Subcutaneous adipose tissue (tissue), 4 donors: Measurements from ENCODE around the gene ATP6V1B1. TPM values are rescaled to one million over a fixed set of nuclear protein-coding genes. Genes with fewer than 3 reads are reported as not detected.

ENCODE experiments used
- CTCF ChIP-seq: fragments of 450-650 bp; IDR thresholded peaks from one replicate; pipeline ENCODE4 v1.5.1; 2016; ENCODE audit warnings: low read depth, mild to moderate bottlenecking, control low read depth, antibody characterized with exemption, moderate library complexity
- total RNA-seq, 4 donors: library from RNA; depleted of rRNA; stranded (reverse); fragments of >200 nt; gene quantifications; one replicate each; pipeline ENCODE4 v1.1.0, GENCODE V29; 2016

The ATP6V1B1 gene
- total RNA-seq, 4 donors from 2014 or later, result not detected

DNA sequence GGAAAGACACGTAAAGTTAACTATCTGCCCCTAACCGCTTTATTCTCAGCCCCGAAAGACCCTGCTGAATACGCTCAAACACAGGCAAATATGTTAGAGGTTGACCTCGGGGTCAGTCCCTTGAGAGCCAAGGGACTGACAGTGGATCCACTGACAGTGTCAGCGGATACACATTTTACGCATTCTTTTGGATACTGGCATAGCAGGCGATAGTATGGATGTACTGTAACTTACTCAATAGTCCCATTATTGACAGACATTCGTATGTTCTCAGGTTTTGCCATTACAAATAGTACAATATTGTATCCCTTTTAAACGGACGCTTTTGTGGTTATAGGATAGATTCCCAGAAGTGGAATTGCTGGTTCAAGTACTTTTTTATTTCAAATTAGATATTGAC lies 13.4 kb downstream of the ATP6V1B1 start:
- TF ChIP-seq CTCF, result no peak

- no peak for TF ChIP-seq CTCF
Observed at GRCh38 chr2:70954886-70955285, 19.2 kb downstream of the ATP6V1B1 start.

- TF ChIP-seq CTCF, result no peak
Observed at GRCh38 chr2:70956141-70956540, 20.4 kb downstream of the ATP6V1B1 start.

DNA sequence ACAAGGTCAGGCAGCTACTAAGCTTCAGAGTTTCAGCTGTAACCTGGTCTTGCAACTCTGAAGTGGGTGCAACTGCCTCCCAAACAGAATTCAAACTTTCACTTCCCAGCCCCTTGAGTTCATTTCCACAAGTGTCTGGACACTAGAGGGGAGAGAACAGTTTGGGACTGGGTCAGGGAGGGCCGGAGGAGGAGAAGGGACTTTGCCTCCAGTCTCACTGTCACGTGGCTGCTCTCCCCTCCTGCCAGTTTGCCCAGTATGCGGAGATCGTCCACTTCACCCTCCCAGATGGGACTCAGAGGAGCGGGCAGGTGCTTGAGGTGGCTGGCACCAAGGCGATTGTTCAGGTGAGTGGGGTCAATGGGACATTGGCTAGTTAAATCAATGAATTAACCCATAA lies 22.1 kb downstream of the ATP6V1B1 start:
- no peak for TF ChIP-seq CTCF

DNA sequence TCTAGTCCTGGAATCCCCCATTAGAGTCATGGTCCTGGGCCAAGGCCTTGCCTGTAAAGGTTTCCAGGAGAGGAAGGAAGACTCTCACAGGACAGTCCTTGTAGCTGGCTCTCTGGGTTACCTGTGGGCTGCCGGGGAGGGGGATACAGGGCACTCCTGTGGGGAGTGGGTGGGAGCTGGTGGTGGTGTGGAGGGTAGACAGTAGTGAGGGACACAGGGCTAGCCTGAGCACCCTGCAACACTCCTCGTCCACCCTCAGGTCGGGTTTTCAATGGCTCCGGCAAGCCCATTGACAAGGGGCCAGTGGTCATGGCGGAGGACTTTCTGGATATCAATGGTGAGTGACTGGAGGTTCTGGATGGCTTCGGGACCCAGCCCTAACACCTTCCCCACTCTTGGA lies 23.1 kb downstream of the ATP6V1B1 start:
- no peak for TF ChIP-seq CTCF

DNA sequence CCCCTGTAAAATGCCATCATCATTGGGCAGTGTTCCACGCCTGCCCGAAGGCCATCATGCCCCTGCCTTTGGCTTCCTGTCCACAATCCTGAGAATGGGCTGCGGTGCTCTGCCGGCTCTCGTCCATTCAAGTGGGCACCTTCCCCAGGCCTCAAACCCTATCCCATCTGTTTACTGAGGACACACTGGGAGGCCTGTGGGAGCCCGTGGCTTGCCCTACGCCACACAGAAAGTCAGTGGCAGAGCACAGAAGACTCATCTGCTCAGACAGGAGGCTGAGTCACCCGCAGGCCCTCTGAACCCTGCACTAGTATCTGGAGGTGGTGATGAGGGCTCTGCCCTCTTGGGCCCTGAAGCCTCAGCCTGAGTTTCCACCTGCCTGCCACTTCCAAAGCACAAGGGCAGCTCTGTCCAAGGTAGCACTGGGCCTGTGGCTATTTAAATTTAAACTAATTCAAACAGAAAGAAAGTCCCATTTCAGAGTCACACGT lies 23.6 kb downstream of the ATP6V1B1 start:
- TF ChIP-seq CTCF, result no peak

DNA sequence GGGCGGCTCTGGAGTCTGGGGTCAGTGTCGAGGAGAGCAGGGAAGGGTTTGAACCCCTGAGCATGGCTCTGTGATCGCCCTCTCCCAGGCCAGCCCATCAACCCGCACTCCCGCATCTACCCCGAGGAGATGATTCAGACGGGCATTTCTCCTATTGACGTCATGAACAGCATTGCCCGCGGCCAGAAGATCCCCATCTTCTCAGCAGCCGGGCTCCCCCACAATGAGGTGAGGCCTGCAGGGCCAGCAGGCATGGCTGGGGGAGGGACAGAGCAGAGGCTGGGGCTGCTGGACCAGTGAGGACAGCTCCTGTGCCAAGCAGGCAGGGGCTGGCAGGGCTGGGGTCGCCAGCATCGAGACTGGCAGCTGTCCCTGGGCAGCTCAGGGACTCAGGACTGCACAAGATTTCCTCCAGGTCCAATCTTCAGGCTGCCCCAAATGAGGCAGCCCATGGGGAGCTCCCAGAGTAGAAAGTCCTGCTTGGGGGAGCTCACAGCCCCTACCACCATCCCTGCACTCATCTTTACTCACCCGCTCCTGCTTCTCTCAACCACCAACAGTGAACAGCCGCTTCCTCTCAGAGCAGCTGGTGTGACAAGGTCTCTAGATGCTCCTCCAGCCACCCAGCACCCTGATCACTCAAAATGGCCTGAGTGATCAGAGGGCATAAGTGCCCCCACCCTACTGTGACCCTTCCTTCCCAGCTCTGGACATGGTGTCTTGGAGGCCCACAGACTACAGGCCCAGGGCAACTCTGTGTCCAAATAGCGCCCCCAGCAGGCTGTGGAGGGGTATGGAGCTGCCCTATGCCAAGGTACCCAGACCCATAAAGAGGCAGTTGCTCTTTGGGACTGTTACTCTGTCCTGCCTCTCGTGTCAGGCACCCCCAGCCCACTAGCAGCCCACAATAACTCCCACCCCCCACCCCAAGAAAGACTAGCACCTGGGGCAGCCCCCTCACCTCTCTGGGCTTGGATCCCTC lies 24.4 kb downstream of the ATP6V1B1 start:
- TF ChIP-seq CTCF, result no peak
